IMR-90 (cell line): ENCODE results near the gene ADM5. TPM values are rescaled to one million over a fixed set of nuclear protein-coding genes. Genes with fewer than 3 reads are reported as not detected.

Experiments
- ATAC-seq: fragments of 200-7000 bp; cut with Tn5 transposase; 2 replicates; pipeline ENCODE4 v1.9.1; 2020; ENCODE audit warnings: low read depth, mild to moderate bottlenecking, moderate library complexity
- BruUV-seq: library from RNA; stranded (reverse); fragments of 400-500 nt; replicated peaks from 2 replicates; lab custom pipeline; 2021; lab: Mats Ljungman, UMichigan
- CTCF ChIA-PET: fragments of 300-600 bp; formaldehyde crosslinking; extraction: SDS; loops from one replicate; lab custom pipeline; 2021; ENCODE audit warnings: antibody characterized with exemption; lab: Yijun Ruan, JAX
- POLR2A ChIA-PET: fragments of 300-600 bp; sonication (Branson Sonifier 250); formaldehyde crosslinking; loops from one replicate; lab custom pipeline; 2022; ENCODE audit warnings: antibody characterized with exemption; ENCODE audit not compliant: unreplicated experiment; lab: Charles Lee
- DNase-seq: peaks from one replicate; pipeline ENCODE4 v3.0.0; 2013
- H2AFZ ChIP-seq: replicated peaks from 2 replicates; pipeline ENCODE3; 2013; ENCODE audit warnings: low read length, mild to moderate bottlenecking; ENCODE audit not compliant: poor library complexity
- H2AK5ac ChIP-seq: 2 replicates; pipeline ENCODE4 v1.6.1; 2013; ENCODE audit warnings: low read depth, low read length, inconsistent platforms
- H2AK9ac ChIP-seq: replicated peaks from 2 replicates; pipeline ENCODE3; 2013; ENCODE audit warnings: mild to moderate bottlenecking, low read depth, low read length, moderate library complexity; ENCODE audit not compliant: poor library complexity
- H2BK120ac ChIP-seq: 2 replicates; pipeline ENCODE4 v1.6.1; 2013; ENCODE audit warnings: low read depth, low read length, inconsistent platforms
- H2BK15ac ChIP-seq: 3 replicates; pipeline ENCODE4 v1.6.1; 2013; ENCODE audit warnings: low read depth, low read length, inconsistent platforms
- H2BK20ac ChIP-seq: 2 replicates; pipeline ENCODE4 v1.6.1; 2013; ENCODE audit warnings: low read depth, mild to moderate bottlenecking, inconsistent platforms, low read length, moderate library complexity
- H2BK5ac ChIP-seq: 2 replicates; pipeline ENCODE4 v1.6.1; 2013; ENCODE audit warnings: mild to moderate bottlenecking, low read depth, low read length, inconsistent platforms; ENCODE audit not compliant: poor library complexity, severe bottlenecking
- H3K14ac ChIP-seq: replicated peaks from 2 replicates; pipeline ENCODE4 v1.6.1; 2013; ENCODE audit warnings: low read depth, low read length, inconsistent platforms
- H3K18ac ChIP-seq: 2 replicates; pipeline ENCODE4 v1.6.1; 2013; ENCODE audit warnings: low read depth, low read length, control low read depth
- H3K23ac ChIP-seq: 2 replicates; pipeline ENCODE4 v1.6.1; 2013; ENCODE audit warnings: low read depth, low read length, inconsistent platforms
- H3K27ac ChIP-seq: 2 replicates; pipeline ENCODE4 v1.5.1; 2013; ENCODE audit warnings: mild to moderate bottlenecking, control low read depth, low read length; ENCODE audit not compliant: insufficient read depth
- H3K27me3 ChIP-seq: 2 replicates; pipeline ENCODE4 v1.6.1; 2013; ENCODE audit warnings: low read length; ENCODE audit not compliant: control insufficient read depth, insufficient read depth
- H3K36me3 ChIP-seq: 2 replicates; pipeline ENCODE4 v1.6.1; 2013; ENCODE audit warnings: low read length, mixed read lengths; ENCODE audit not compliant: control insufficient read depth, insufficient read depth
- H3K4ac ChIP-seq: 2 replicates; pipeline ENCODE4 v1.6.1; 2013; ENCODE audit warnings: low read depth, low read length, inconsistent platforms
- H3K4me1 ChIP-seq: 2 replicates; pipeline ENCODE4 v1.6.1; 2013; ENCODE audit warnings: low read length, mixed read lengths; ENCODE audit not compliant: control insufficient read depth, insufficient read depth
- H3K4me2 ChIP-seq: 2 replicates; pipeline ENCODE4 v1.6.1; 2013; ENCODE audit warnings: low read depth, mild to moderate bottlenecking, control low read depth, low read length, moderate library complexity
- H3K4me3 ChIP-seq: 2 replicates; pipeline ENCODE4 v1.5.1; 2013; ENCODE audit warnings: low read depth, mild to moderate bottlenecking, control low read depth, low read length, moderate library complexity; ENCODE audit not compliant: insufficient read depth
- H3K56ac ChIP-seq: 2 replicates; pipeline ENCODE4 v1.6.1; 2013; ENCODE audit warnings: low read length, inconsistent platforms; ENCODE audit not compliant: insufficient read depth; ENCODE audit errors: extremely low read depth
- H3K79me1 ChIP-seq, 2 experiments: 2 replicates each; pipeline ENCODE4 v1.6.1; 2013; ENCODE audit warnings: low read length in 2 of 2, inconsistent platforms in 1 of 2, low read depth in 1 of 2
- H3K9ac ChIP-seq: 2 replicates; pipeline ENCODE4 v1.6.1; 2013; ENCODE audit warnings: low read depth, low read length, control low read depth
- H3K9me1 ChIP-seq: 2 replicates; pipeline ENCODE4 v1.6.1; 2013; ENCODE audit warnings: low read length, inconsistent platforms; ENCODE audit not compliant: insufficient read depth
- H3K9me3 ChIP-seq: 2 replicates; pipeline ENCODE4 v1.6.1; 2013; ENCODE audit warnings: low read length; ENCODE audit not compliant: control insufficient read depth, insufficient read depth
- H4K20me1 ChIP-seq: 2 replicates; pipeline ENCODE4 v1.6.1; 2013; ENCODE audit warnings: low read length, inconsistent platforms; ENCODE audit not compliant: insufficient read depth
- H4K5ac ChIP-seq: 2 replicates; pipeline ENCODE4 v1.6.1; 2013; ENCODE audit warnings: mild to moderate bottlenecking, low read depth, low read length, control low read depth
- H4K8ac ChIP-seq, 2 experiments: 2 replicates each; pipeline ENCODE4 v1.6.1; 2013; ENCODE audit warnings: low read depth in 2 of 2, low read length in 2 of 2, control low read depth in 1 of 2, inconsistent platforms in 1 of 2
- H4K91ac ChIP-seq: 2 replicates; pipeline ENCODE4 v1.6.1; 2013; ENCODE audit warnings: low read depth, low read length, inconsistent platforms; ENCODE audit not compliant: insufficient read depth
- CEBPB ChIP-seq: IDR thresholded peaks from 2 replicates; pipeline ENCODE4 v1.6.1; 2012; ENCODE audit warnings: low read depth, low read length, improper control_type of control experiment
- CHD1 ChIP-seq: IDR thresholded peaks from 2 replicates; pipeline ENCODE4 v1.6.1; 2012; ENCODE audit warnings: low read depth, low read length, improper control_type of control experiment
- FOS ChIP-seq: fragments of 150-350 bp; IDR thresholded peaks from 2 replicates; pipeline ENCODE4 v1.6.1; 2016; ENCODE audit warnings: low read depth, low read length
- MAFK ChIP-seq: IDR thresholded peaks from 2 replicates; pipeline ENCODE4 v1.6.1; 2012; ENCODE audit warnings: low read depth, low read length, improper control_type of control experiment
- MAZ ChIP-seq: IDR thresholded peaks from 2 replicates; pipeline ENCODE4 v1.6.1; 2012; ENCODE audit warnings: low read depth, mild to moderate bottlenecking, low read length, improper control_type of control experiment, moderate library complexity, borderline replicate concordance
- MXI1 ChIP-seq: IDR thresholded peaks from 2 replicates; pipeline ENCODE4 v1.6.1; 2012; ENCODE audit warnings: low read depth, mild to moderate bottlenecking, low read length, moderate library complexity, borderline replicate concordance
- NFE2L2 ChIP-seq: fragments of 150-350 bp; IDR thresholded peaks from 2 replicates; pipeline ENCODE4 v1.6.1; 2016; ENCODE audit warnings: low read depth, mild to moderate bottlenecking, low read length
- POLR2A ChIP-seq: IDR thresholded peaks from 2 replicates; pipeline ENCODE4 v1.6.1; 2012; ENCODE audit warnings: mild to moderate bottlenecking, low read depth, low read length
- RAD21 ChIP-seq: IDR thresholded peaks from 2 replicates; pipeline ENCODE4 v1.6.1; 2012; ENCODE audit warnings: low read length, improper control_type of control experiment
- RCOR1 ChIP-seq: IDR thresholded peaks from 2 replicates; pipeline ENCODE4 v1.6.1; 2012; ENCODE audit warnings: mild to moderate bottlenecking, low read length, improper control_type of control experiment; ENCODE audit not compliant: insufficient replicate concordance
- RFX5 ChIP-seq: IDR thresholded peaks from 2 replicates; pipeline ENCODE4 v1.8.0; 2012; ENCODE audit warnings: low read depth, mild to moderate bottlenecking, low read length, moderate library complexity
- SMC3 ChIP-seq: fragments of 150-350 bp; IDR thresholded peaks from 2 replicates; pipeline ENCODE4 v1.6.1; 2016; ENCODE audit warnings: low read depth, mild to moderate bottlenecking, antibody characterized with exemption, low read length, moderate library complexity
- WGBS, 2 experiments: methylation state at CpG; one replicate each; pipeline versions ENCODE4 v1.1.5 to v1.1.7; 2013; ENCODE audit warnings: missing lambda C conversion rate in 2 of 2; ENCODE audit not compliant: insufficient read length in 1 of 2; ENCODE audit errors: extremely low coverage in 2 of 2; 5-methylcytosine and 5-hydroxymethylcytosine counted together
- dilution Hi-C: fragments of 300-500 bp; cut with HindIII; formaldehyde crosslinking; loops from one replicate; pipeline ENCODE4 v1.14.3; 2018; ENCODE audit warnings: low sequenced_read_pairs; ENCODE audit not compliant: unreplicated experiment
- in situ Hi-C: fragments of 300-500 bp; cut with MboI; formaldehyde crosslinking; loops from 3 replicates; pipeline ENCODE4 v1.14.3; 2019; ENCODE audit warnings: low sequenced_read_pairs, inconsistent platforms, mixed read lengths
- intact Hi-C: fragments of 100-400 bp; cut with micrococcal nuclease; formaldehyde crosslinking; loops from 2 replicates; pipeline ENCODE4 v1.10.0; 2022
- polyA plus RNA-seq, 3 experiments: library from polyadenylated mRNA; depleted of rRNA; stranded (reverse); fragments of >200 nt; gene quantifications; 2 replicates each; pipeline ENCODE4 v1.2.3, GENCODE V29; 2012; ENCODE audit warnings: low replicate concordance in 1 of 3
- total RNA-seq: library from RNA; depleted of rRNA; stranded (reverse); fragments of >200 nt; gene quantifications from 2 replicates; pipeline ENCODE4 v1.2.3, GENCODE V29; 2012
- TF ChIP-seq, protein P1 (sequence below): fragments of 150-350 bp; IDR thresholded peaks from 2 replicates; pipeline ENCODE4 v1.6.1; 2017; ENCODE audit warnings: mild to moderate bottlenecking, antibody characterized with exemption, low read length, low read depth

The ADM5 gene
- total and polyA plus RNA-seq, 2 of the 4 experiments (the other 2 are of a cell fraction): 0.18 to 0.99 TPM

DNA sequence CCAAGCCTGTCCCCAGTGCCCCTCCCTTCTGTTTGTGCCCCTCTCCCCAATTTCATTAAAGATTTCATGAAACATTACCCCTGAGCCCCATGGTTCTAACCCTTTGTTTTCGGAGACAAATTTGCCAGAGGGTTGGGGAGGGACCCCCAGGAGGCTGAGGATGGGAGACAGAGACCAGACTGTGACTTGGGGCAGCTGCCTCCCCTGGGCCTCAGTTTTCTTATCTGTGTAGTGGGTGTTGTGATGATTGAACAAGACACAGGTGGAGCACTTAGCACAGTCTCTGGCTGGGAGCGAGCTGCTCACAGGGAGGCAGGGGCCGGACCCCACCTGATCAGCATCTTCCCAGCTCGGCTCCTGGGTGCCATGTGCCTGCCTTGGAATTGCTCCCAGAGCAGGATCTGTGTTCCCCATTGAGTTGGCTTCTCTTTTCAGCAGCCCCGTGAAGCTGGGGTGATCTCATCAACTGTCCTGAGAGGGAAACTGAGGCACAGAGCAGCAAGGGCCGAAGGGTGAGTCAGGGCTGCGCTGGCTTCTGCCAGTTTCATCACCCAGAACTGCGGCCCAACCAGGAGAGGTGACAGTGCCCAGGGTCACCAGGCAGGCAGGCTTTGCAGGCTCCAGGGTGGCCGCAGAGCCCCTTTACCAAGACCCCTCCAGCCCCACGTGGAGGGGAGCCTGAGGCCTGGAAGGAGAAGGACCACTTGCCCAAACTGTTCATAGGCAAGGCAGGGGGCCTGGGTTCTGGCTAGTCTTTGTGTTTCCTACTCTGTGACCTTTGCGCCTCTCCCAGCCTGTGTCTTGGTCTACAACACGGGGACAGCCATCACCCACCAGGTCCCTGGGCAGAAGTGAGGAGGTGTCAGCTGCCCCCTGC lies 30.6 kb upstream of the ADM5 start (continued):
- no peak for TF ChIP-seq CEBPB

DNA sequence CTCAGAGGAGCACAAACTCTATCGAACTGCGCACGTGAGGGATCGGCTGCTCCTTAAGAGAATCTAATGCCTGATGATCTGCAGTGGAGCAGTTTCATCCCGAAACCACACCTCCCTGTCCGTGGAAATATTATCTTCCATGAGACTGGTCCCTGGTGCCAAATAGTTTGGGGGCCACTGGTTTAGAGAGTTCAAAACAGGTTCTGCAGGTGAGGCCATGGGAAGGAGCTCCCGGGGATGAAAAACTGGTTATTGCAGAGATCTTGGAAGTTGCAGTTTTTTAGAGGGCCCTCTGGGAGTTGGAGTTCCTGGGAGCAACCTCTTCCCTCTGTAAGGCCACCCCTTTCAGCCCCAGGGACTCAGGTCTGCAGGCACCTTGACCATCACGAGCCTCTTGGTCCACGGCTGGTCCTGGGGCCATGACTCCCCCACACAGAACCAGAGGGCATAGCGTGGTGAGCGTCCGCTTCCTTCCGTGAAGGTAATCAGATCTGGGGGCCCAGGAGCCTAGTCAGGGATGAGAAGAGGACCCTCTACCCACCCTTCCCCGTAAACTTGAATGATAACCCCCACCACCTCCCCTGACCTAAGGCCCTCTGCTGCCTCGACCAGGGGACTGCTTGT lies 28.9 kb upstream of the ADM5 start:
- no peak overlapping the region for H3K56ac ChIP-seq
- no peak overlapping the region for H4K5ac ChIP-seq
- no peak overlapping the region for H2BK5ac ChIP-seq
- H3K27ac ChIP-seq: no peak overlapping the region
- H3K23ac ChIP-seq: no peak overlapping the region
- H4K91ac ChIP-seq: no peak overlapping the region
- dilution Hi-C loops (no loop called here), intact Hi-C loops (no loop called here), in situ Hi-C loops (loop anchor here (10.0 kb wide), 1 partner anchor 166 kb away; the partner anchor contains the start of gene RPS11)
- H2BK120ac ChIP-seq: no peak overlapping the region
- H3K14ac ChIP-seq: no peak overlapping the region
- H3K18ac ChIP-seq: no peak overlapping the region
- H3K9me3 ChIP-seq: no peaks in the 10 kb centered on the region
- no peak overlapping the region for H3K4me3 ChIP-seq
- no peak overlapping the region for H2AFZ ChIP-seq
- no peak overlapping the region for H3K9ac ChIP-seq
- no peaks in the 10 kb centered on the region for H3K27me3 ChIP-seq
- CTCF ChIA-PET: no interaction called here
- peaks cover 62% of the 10 kb centered on the region for H3K36me3 ChIP-seq
- peaks cover 4% of the 10 kb centered on the region for H3K4me1 ChIP-seq
- no peak overlapping the region for H2BK20ac ChIP-seq
- no peak overlapping the region for H3K4me2 ChIP-seq
- BruUV-seq: no TSS peak
- no peak overlapping the region for H3K4ac ChIP-seq
- H2AK5ac ChIP-seq: no peak overlapping the region
- no peak overlapping the region for H2AK9ac ChIP-seq
- DNase-seq (no peak), ATAC-seq (no peak)
- H4K20me1 ChIP-seq: peaks cover 27% of the 10 kb centered on the region
- no peak overlapping the region for H2BK15ac ChIP-seq
- no peak overlapping the region for H4K8ac ChIP-seq
- peaks cover 11 to 54% of the 10 kb centered on the region in 2 experiments; a peak in 3 of 4 replicates for H3K79me1 ChIP-seq
- H3K9me1 ChIP-seq: peaks cover 3% of the 10 kb centered on the region; the same call in 1 of the 2 replicates
- 100% methylated on average over 1 of the region's 15 CpGs; no CpG with 5 or more reads in 1 of the 2 experiments for WGBS, 2 experiments
- POLR2A ChIA-PET: no interaction called here
- TF ChIP-seq NFE2L2 (no peak), POLR2A (no peak), MXI1 (no peak), RCOR1 (no peak), MAFK (no peak), RFX5 (no peak), SMC3 (no peak), MAZ (no peak), FOS (no peak), CEBPB (no peak), CHD1 (no peak), RAD21 (no peak)
- TF ChIP-seq, protein P1, sequence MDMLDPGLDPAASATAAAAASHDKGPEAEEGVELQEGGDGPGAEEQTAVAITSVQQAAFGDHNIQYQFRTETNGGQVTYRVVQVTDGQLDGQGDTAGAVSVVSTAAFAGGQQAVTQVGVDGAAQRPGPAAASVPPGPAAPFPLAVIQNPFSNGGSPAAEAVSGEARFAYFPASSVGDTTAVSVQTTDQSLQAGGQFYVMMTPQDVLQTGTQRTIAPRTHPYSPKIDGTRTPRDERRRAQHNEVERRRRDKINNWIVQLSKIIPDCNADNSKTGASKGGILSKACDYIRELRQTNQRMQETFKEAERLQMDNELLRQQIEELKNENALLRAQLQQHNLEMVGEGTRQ: no peak
